ENCODE data around the gene SELENOM. TPM values are rescaled to one million over a fixed set of nuclear protein-coding genes. Genes with fewer than 3 reads are reported as not detected.
"Not testable (repeated sequence)": the region's sequence is repeated elsewhere in the genome, so short reads cannot be mapped to it uniquely, and the experiment has no call there.

The SELENOM gene
- total RNA-seq, 1 donor from 2014 or later: 22.4 TPM

- Mint-ChIP-seq H3K27me3 (no peaks in the 10 kb centered on the region), H3K36me3 (no peaks in the 10 kb centered on the region), H3K4me3 (no peak overlapping the region), H3K27ac (no peak overlapping the region), H3K9me3 (no peaks in the 10 kb centered on the region), H3K4me1 (ENCODE audit: unreplicated experiment) (peaks cover 8% of the 10 kb centered on the region)
- TF ChIP-seq, protein P1, sequence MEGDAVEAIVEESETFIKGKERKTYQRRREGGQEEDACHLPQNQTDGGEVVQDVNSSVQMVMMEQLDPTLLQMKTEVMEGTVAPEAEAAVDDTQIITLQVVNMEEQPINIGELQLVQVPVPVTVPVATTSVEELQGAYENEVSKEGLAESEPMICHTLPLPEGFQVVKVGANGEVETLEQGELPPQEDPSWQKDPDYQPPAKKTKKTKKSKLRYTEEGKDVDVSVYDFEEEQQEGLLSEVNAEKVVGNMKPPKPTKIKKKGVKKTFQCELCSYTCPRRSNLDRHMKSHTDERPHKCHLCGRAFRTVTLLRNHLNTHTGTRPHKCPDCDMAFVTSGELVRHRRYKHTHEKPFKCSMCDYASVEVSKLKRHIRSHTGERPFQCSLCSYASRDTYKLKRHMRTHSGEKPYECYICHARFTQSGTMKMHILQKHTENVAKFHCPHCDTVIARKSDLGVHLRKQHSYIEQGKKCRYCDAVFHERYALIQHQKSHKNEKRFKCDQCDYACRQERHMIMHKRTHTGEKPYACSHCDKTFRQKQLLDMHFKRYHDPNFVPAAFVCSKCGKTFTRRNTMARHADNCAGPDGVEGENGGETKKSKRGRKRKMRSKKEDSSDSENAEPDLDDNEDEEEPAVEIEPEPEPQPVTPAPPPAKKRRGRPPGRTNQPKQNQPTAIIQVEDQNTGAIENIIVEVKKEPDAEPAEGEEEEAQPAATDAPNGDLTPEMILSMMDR (conservative IDR thresholded peaks at IDR 0.05): no peak
- DNase-seq (ENCODE audit: extremely low spot score, unreplicated experiment): no peak
These were observed 44.7 kb downstream of the SELENOM start for GRCh38 chr22:31062566-31063230.

DNA sequence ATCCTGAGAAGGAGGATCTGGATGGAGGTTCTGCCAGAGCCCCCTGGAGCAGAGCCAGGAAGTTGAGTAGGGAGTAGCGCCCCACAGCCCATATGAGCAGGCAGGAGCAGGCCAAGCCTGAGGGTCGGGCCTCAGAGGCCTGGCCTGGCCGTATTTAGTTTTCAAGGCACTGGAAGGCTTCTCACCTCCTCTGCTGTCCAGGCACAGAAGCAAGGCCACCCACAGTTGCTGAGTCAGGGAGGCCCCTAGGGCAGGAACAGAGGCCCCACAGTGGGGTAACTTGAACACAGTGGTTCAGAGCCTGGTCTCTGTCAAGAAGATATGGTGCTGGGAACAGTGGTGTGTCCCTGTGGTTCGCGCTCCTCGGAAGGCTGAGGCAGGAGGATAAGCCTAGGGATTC, 47.7 kb downstream of the SELENOM start:
- not testable (repeated sequence) for H3K36me3 Mint-ChIP-seq; DNase-seq (ENCODE audit: extremely low spot score, unreplicated experiment); H3K4me3 Mint-ChIP-seq; H3K27me3 Mint-ChIP-seq; H3K9me3 Mint-ChIP-seq
- H3K27ac Mint-ChIP-seq: peak overlapping the region; percentile 34
- peaks cover 19% of the 10 kb centered on the region for H3K4me1 Mint-ChIP-seq (ENCODE audit: unreplicated experiment)

GRCh38 chr22:31056986-31057599, 50.3 kb downstream of the SELENOM start:
- H3K27ac Mint-ChIP-seq: no peak overlapping the region
- no peaks in the 10 kb centered on the region for H3K9me3 Mint-ChIP-seq
- H3K4me3 Mint-ChIP-seq: no peak overlapping the region
- peaks cover 19% of the 10 kb centered on the region for H3K4me1 Mint-ChIP-seq (ENCODE audit: unreplicated experiment)
- H3K36me3 Mint-ChIP-seq: no peaks in the 10 kb centered on the region
- no peak for DNase-seq (ENCODE audit: extremely low spot score, unreplicated experiment)
- H3K27me3 Mint-ChIP-seq: no peaks in the 10 kb centered on the region
- TF ChIP-seq, protein P1 (conservative IDR thresholded peaks at IDR 0.05): no peak

DNA sequence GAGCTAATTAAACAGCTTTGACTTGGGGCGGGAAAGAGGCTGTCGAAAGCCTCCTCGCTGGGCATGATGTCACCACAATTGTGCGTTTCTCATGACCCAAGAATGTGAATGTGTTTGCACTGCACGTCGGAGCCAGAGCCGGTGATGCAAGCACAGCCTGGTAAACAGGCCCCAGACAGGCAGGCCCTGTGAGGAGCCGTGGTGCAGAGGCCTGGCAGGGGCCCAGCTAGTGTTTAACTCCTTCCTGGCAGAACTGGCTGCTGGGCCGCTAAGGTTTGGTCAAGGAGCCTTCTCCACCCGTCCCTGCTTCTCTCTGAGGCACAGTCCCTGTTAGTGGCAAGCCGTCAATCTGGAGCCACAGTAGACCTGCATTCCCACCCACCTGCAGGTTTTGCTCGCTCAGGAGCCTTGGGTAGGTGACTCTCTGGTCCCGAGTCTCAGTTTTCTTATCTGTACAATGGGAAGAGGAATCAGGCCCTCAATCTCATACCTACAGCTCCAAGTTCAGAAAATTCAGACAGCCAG, 51.7 kb downstream of the SELENOM start:
- H3K9me3 Mint-ChIP-seq: no peaks in the 10 kb centered on the region
- H3K36me3 Mint-ChIP-seq: no peaks in the 10 kb centered on the region
- TF ChIP-seq, protein P1 (conservative IDR thresholded peaks at IDR 0.05): no peak
- peak; percentile 78 for DNase-seq (ENCODE audit: extremely low spot score, unreplicated experiment)
- peak overlapping the region; percentile 90 for H3K27ac Mint-ChIP-seq
- H3K4me1 Mint-ChIP-seq (ENCODE audit: unreplicated experiment): peaks cover 19% of the 10 kb centered on the region
- H3K4me3 Mint-ChIP-seq: peak overlapping the region; percentile 51
- no peaks in the 10 kb centered on the region for H3K27me3 Mint-ChIP-seq

- no peaks in the 10 kb centered on the region for H3K27me3 Mint-ChIP-seq
- H3K9me3 Mint-ChIP-seq: no peaks in the 10 kb centered on the region
- no peak for DNase-seq (ENCODE audit: extremely low spot score, unreplicated experiment)
- H3K4me1 Mint-ChIP-seq (ENCODE audit: unreplicated experiment): peaks cover 19% of the 10 kb centered on the region
- H3K36me3 Mint-ChIP-seq: no peaks in the 10 kb centered on the region
- peak overlapping the region; percentile 51 for H3K4me3 Mint-ChIP-seq
- TF ChIP-seq, protein P1 (conservative IDR thresholded peaks at IDR 0.05): no peak
- H3K27ac Mint-ChIP-seq: peak overlapping the region; percentile 90
These were observed 52.2 kb downstream of the SELENOM start for GRCh38 chr22:31055117-31055634.

Other genes starting within 250 kb of the SELENOM start
- gene MORC2, start 138.8 kb downstream of the SELENOM start, total RNA-seq (ENCODE audit: low replicate concordance): 35.0 and 48.1 TPM in 2 replicates
- gene TUG1, start 138.3 kb downstream of the SELENOM start, total RNA-seq (ENCODE audit: low replicate concordance): 118 and 130 TPM in 2 replicates
- gene SMTN, start 26.2 kb downstream of the SELENOM start, total RNA-seq (ENCODE audit: low replicate concordance): 27.1 and 54.0 TPM in 2 replicates
- gene INPP5J, start 15.4 kb upstream of the SELENOM start, total RNA-seq (ENCODE audit: low replicate concordance): 8.7 and 9.3 TPM in 2 replicates
- 0.14 and 0.75 TPM in 2 replicates for gene PLA2G3, start 32.9 kb upstream of the SELENOM start, total RNA-seq (ENCODE audit: low replicate concordance)
- 32.6 and 41.2 TPM in 2 replicates for gene RNF185, start 52.6 kb upstream of the SELENOM start, total RNA-seq (ENCODE audit: low replicate concordance)
- 46.6 and 127 TPM in 2 replicates for gene LIMK2, start 104.7 kb upstream of the SELENOM start, total RNA-seq (ENCODE audit: low replicate concordance)
- gene PIK3IP1, start 184.9 kb upstream of the SELENOM start, total RNA-seq (ENCODE audit: low replicate concordance): 21.0 and 36.8 TPM in 2 replicates
- gene PATZ1, start 238.8 kb upstream of the SELENOM start, total RNA-seq (ENCODE audit: low replicate concordance): 40.9 and 57.8 TPM in 2 replicates

Measured in type B pancreatic cell (in vitro differentiated cells).